Right lung (tissue), 5 donors: ENCODE results near the gene USH1C. TPM values are rescaled to one million over a fixed set of nuclear protein-coding genes. Genes with fewer than 3 reads are reported as not detected.

ENCODE experiments used
- DNase-seq, 2 donors: peaks; one replicate each; pipeline ENCODE4 v3.0.0-alpha.2; 2013
- polyA plus RNA-seq, 5 donors: library from polyadenylated mRNA; unstranded; fragments of 120-200 nt; gene quantifications; one replicate each; pipeline versions ENCODE4 v1.2.1 to v1.2.3, GENCODE V29; 2013; ENCODE audit warnings: inconsistent platforms in 1 of 5, low replicate concordance in 1 of 5; ENCODE audit not compliant: insufficient read length in 5 of 5, insufficient read depth in 1 of 5

Gene USH1C
- polyA plus RNA-seq, 5 donors = 0.26 to 0.88 (median 0.33) TPM

DNA sequence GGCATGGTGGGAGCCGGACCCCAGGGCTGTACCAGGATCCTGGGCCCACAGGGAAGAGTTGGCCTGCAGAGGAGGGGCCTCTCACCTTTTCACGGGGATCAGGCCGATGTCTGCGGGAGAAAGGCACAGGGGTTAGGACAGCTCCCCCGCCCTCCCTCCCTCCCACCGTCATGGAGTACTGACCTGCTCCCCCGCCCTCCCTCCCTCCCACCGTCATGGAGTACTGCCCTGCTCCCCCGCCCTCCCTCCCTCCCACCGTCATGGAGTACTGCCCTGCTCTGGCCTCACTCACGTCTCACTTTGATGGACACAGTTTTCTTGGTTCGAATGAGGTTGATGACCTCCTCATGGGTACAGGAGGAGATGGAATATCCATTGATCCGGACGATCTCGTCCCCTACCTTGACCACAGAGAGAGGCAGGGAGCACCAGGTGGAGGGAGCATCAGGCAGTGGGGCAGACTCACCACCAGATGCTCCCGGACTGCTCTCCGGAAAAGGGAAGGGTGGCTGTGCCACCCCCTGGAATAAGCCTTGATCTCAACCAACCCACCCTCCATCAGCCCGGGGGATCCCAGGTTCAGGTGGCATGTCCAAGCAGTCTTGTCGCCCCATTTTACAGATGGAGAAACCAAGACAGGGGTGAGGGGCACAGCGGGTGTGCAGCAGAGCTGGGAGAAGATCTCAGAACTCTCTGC is 17.1 kb downstream of the USH1C start:
- no peak for DNase-seq

GRCh38 chr11:17526326-17526725 is 17.9 kb downstream of the USH1C start:
- no peak for DNase-seq

- DNase-seq = no peak
Measured at GRCh38 chr11:17525570-17525969, 18.6 kb downstream of the USH1C start.

GRCh38 chr11:17524221-17524620 is 20.0 kb downstream of the USH1C start:
- no peak for DNase-seq

DNA sequence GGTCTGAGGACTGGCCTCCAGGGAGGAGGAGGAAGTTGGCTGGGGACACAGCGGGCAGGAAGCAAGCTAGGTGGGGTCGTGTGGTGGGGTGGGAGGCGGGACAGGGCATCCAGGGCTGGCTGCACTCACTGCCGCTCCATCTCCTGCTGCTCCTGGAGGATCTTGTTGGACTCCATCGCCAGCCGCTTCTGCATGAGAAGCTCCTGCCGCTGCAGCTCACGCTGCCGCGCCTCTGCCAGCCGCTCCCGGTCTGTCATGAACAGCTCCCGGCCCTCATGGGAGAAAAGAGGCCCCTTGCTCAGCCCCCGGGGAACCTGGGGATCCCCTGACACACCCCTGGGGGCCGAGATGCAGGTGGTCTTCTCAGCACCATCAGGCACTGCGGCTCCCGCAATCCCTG is 21.6 kb downstream of the USH1C start:
- DNase-seq = no peak

DNA sequence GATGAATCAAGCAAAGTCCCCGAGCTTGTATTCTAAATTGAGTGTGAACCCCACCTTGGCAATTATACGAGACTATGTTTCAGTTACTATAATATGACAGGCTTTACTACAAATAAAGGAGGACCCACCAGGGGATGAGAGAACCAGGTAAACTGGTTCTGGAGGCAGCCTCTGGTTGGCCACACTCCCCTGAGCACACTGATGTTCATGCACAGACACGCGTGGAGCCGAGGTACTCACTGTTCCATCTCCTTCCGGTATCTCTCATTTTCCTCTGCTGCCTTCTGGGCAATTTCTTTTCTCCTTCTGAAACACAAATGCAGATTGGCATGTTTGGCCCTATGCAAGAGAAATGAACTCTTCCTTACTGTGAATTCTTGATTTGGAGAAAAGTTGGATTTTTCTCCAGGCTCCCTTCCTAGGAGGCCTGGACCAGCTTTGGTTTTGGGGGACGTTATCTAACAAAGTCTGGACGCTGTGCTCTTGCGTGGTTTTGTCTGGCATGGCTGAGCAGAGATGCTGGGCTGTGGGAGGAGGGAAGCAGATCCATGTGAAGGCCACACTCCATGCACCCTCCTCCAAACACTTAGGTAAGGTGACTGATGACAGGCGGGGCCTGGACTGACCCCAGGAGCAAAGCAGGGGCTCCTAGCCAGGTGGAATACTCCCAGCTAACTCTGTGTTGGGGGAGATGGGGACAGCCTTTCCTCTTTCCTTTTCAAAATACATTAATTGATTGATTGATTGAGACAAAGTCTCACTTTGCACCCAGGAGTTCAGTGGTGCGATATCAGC is 22.9 kb downstream of the USH1C start:
- DNase-seq = no peak

- no peak for DNase-seq
Measured at GRCh38 chr11:17519061-17519885, 24.9 kb downstream of the USH1C start.

GRCh38 chr11:17518366-17518765 is 25.9 kb downstream of the USH1C start:
- no peak for DNase-seq

DNA sequence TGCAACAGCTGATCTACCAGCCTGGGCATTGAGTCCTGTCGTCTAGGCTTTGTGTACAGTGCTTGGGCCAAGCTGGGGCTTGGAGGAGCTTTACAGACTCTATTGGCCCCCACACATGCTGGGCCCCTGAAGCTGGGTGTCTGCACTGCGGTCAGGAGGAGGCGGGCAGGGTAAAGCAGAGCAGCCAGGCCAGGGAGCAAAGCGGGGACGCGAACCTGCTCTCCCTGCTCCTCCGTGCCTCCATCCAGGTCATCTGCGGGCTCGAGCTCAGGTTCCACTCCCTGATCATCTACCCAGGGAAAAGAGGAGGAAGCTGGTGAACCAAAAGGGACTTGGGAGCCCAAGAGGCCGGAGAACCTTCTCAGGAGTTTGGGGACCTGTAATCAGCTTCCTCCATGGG is 27.0 kb downstream of the USH1C start:
- DNase-seq = no peak

GRCh38 chr11:17516551-17517150 is 27.6 kb downstream of the USH1C start:
- DNase-seq = no peak

DNA sequence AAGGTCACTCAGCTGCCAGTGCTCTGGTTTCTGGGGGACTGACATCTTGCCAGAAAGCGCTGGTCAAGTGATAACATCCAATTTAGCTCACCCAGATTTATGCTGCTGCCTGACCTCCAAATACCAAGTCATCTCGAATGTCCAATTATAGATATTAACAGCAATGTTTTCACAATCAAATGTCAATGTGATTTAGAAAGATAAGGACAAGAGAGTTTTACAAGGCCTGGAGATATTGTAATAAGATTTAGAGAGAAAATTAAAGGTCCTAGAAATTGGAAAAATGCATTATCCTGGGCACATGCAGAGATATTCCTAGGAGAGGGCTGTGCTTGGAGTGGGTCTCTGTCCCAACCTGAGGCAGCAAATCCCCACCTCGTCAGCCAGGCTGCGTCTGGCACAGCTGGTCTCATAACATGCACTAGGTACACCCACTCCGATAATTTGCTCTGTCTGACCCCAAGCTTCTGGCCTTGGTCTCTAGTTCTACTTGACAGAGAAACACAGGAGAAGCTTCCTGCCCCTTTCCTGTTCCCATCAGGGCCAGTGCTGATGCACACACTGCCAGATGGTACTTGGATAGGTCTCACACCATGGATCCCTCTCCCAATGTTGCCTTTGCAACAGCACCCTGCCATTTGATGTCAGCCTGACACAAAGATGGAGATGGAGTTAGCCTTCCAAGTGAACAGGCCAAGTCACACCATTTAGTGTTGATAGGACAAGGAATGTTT is 28.6 kb downstream of the USH1C start:
- DNase-seq = no peak

- no peak for DNase-seq
Measured at GRCh38 chr11:17514476-17514875, 29.7 kb downstream of the USH1C start.

- DNase-seq = no peak
Measured at GRCh38 chr11:17513853-17514252, 30.4 kb downstream of the USH1C start.

GRCh38 chr11:17512101-17512500 is 32.1 kb downstream of the USH1C start:
- DNase-seq = no peak

DNA sequence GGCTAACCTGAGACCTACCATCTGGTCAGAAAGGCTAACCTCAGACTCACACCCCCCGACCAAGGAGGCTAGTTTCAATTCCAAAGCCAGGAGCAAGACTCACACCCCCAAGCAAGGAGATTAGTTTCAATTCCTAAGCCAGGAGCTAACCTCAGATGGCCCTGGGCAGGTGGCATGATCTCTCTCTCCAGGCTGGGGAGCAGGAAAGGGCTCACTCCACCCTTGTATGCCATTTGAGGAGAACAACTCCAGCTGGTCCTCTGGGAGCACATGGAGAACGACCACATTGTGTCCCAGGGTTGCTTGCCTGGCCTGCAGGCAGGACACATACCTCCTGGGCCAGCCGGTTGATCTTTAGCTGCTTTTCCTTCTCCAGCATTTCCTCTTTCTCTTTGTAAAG is 32.6 kb downstream of the USH1C start:
- no peak for DNase-seq

DNA sequence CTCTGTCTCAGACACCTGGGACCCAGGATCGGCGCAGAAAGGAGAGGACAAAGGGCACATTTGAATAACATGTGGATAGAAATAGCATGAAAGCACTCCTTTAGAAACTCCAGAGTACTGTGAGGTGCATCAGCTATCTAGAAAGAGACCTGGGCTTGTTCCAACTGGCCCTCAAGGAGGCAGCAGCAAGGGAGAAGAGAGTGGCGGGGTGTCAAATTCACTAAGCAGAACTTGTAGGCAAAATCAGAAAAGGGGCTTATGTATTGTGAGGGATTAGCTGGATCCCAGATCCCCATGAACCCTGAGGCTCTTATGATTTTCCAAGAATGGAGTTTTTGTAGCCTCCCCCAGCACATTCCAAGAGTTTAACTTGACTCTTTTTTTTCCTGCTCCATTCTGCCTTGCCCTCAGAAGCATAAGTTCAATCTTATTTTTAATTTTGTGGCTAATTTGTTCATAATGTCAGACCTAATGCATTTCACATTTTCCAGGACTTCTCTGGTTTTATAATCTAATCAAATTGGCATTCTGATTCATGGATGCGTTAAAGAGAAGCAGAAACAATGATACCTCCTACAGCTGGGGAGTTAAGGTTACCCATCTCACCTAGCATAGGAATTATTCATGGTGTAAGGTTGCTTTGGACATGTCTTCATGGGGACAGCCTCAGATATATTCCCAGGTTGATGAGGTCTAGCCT is 33.6 kb downstream of the USH1C start:
- DNase-seq = no peak

GRCh38 chr11:17508791-17509190 is 35.4 kb downstream of the USH1C start:
- DNase-seq = no peak

GRCh38 chr11:17508306-17508705 is 35.9 kb downstream of the USH1C start:
- no peak for DNase-seq

DNA sequence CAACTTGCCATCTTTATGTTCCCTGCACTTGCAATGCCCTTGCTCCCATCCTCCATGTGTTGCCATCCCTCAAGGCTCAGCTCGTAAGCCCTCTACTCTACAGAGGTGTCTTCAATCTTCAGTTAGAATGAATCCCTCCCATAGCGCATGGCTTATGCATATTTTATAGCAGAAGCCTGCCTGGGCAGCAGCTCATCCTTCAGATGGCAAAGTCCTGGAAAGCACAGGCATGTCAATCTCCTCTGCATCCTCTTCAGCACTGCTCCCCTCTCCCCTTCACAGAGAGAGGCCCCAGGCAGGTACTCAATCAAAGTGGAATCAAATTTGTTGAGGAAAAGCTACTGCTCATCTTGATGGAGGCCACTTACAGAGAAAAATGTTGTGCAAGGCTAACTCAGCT is 36.4 kb downstream of the USH1C start:
- no peak for DNase-seq

DNA sequence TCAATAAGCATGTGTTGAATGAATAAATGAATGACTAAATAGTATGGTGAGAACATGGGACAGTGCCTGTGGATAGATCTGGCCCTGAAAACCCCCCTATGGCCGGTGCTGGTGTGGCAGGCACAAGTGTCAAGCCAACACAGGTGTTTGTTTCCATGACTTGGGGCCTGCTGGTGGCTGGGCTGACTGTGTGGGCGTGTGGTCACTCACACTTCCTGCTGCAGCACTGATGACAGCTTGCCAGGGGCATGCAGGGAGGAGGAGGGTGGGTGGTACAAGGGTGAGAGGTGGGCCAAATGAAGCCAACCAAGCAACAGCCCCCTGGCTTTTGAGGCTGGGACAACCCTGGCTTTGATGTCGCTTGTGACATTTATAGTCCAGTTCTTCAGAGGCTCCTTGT is 37.3 kb downstream of the USH1C start:
- no peak for DNase-seq

GRCh38 chr11:17506314-17506713 is 37.9 kb downstream of the USH1C start:
- DNase-seq = no peak
